Osteocyte (in vitro differentiated cells): Measurements from ENCODE around the gene HADHB. TPM values are rescaled to one million over a fixed set of nuclear protein-coding genes. Genes with fewer than 3 reads are reported as not detected.

Source experiments
- DNase-seq: peaks from one replicate; pipeline ENCODE4 v3.0.0; 2021; ENCODE audit warnings: mixed read lengths; ENCODE audit not compliant: unreplicated experiment; ENCODE audit errors: extremely low spot score
- H3K27ac Mint-ChIP-seq: one replicate; pipeline ENCODE4 v1.8.0; 2021; ENCODE audit warnings: mild to moderate bottlenecking, mixed read lengths; ENCODE audit not compliant: unreplicated experiment
- H3K27me3 Mint-ChIP-seq: one replicate; pipeline ENCODE4 v1.8.0; 2021; ENCODE audit warnings: mixed read lengths; ENCODE audit not compliant: unreplicated experiment
- H3K36me3 Mint-ChIP-seq: one replicate; pipeline ENCODE4 v1.8.0; 2021; ENCODE audit warnings: mixed read lengths; ENCODE audit not compliant: unreplicated experiment
- H3K4me1 Mint-ChIP-seq: one replicate; pipeline ENCODE4 v1.8.0; 2021; ENCODE audit warnings: mixed read lengths; ENCODE audit not compliant: unreplicated experiment
- H3K4me3 Mint-ChIP-seq: one replicate; pipeline ENCODE4 v1.8.0; 2021; ENCODE audit warnings: mild to moderate bottlenecking, moderate library complexity, mixed read lengths; ENCODE audit not compliant: unreplicated experiment
- H3K9me3 Mint-ChIP-seq: one replicate; pipeline ENCODE4 v1.8.0; 2021; ENCODE audit warnings: mixed read lengths; ENCODE audit not compliant: unreplicated experiment
- total RNA-seq: library from RNA; stranded (reverse); gene quantifications from 2 replicates; pipeline ENCODE4 v1.2.1, GENCODE V29; 2021
- TF ChIP-seq, protein P1 (sequence below): fragments of 200-600 bp; sonication (generic); IDR thresholded peaks from 2 replicates; pipeline ENCODE4 v1.5.0; 2021; ENCODE audit warnings: antibody characterized with exemption, mild to moderate bottlenecking, moderate library complexity

The HADHB gene
- total RNA-seq, 1 donor from 2014 or later, result 98.5 TPM

DNA sequence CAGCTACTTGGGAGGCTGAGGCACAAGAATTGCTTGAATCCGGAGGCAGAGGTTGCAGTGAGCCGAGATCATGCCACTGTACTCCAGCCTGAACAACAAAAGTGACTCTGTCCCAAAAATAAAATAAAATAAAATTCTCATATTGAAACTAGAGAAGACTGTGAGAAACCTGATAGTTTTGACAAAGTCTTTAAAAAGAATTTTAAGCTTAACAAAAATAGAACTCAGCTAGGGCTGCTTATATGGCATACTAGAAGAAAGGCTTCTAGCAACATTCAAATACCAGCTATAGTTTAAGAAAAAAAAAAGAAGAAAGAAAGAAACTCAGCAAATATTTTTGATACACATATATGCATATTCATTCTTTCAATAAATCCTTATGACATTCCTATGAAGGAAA, 13.9 kb upstream of the HADHB start:
- TF ChIP-seq, protein P1, sequence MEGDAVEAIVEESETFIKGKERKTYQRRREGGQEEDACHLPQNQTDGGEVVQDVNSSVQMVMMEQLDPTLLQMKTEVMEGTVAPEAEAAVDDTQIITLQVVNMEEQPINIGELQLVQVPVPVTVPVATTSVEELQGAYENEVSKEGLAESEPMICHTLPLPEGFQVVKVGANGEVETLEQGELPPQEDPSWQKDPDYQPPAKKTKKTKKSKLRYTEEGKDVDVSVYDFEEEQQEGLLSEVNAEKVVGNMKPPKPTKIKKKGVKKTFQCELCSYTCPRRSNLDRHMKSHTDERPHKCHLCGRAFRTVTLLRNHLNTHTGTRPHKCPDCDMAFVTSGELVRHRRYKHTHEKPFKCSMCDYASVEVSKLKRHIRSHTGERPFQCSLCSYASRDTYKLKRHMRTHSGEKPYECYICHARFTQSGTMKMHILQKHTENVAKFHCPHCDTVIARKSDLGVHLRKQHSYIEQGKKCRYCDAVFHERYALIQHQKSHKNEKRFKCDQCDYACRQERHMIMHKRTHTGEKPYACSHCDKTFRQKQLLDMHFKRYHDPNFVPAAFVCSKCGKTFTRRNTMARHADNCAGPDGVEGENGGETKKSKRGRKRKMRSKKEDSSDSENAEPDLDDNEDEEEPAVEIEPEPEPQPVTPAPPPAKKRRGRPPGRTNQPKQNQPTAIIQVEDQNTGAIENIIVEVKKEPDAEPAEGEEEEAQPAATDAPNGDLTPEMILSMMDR, result no peak
- no peak overlapping the region for H3K27ac Mint-ChIP-seq
- peaks cover 4% of the 10 kb centered on the region for H3K4me1 Mint-ChIP-seq
- H3K4me3 Mint-ChIP-seq, result no peak overlapping the region
- no peaks in the 10 kb centered on the region for H3K27me3 Mint-ChIP-seq
- H3K9me3 Mint-ChIP-seq, result peaks cover 8% of the 10 kb centered on the region
- H3K36me3 Mint-ChIP-seq, result peaks cover 51% of the 10 kb centered on the region
- DNase-seq, result no peak

DNA sequence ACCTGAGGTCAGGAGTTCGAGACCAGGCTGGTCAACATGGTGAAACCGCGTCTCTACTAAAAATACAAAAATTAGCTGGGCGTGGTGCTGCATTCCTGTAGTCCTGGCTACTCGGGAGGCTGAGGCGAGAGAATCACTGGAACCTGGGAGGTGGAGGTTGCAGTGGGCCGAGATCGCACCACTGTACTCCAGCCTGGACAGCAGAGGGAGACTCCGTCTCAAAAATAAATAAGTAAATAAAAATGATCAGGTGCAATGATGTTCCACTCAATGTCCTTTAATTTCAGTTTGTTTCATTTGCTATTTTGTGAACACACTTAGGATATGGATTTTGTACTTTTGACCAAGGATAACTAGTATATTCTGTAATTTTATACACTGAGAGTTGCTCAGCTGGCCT, 9.7 kb upstream of the HADHB start:
- DNase-seq, result no peak
- Mint-ChIP-seq H3K27me3 (no peaks in the 10 kb centered on the region), H3K36me3 (peaks cover 26% of the 10 kb centered on the region), H3K4me3 (no peak overlapping the region), H3K4me1 (peaks cover 6% of the 10 kb centered on the region), H3K9me3 (no peaks in the 10 kb centered on the region), H3K27ac (no peak overlapping the region)
- TF ChIP-seq, protein P1, result peak; percentile 40

DNA sequence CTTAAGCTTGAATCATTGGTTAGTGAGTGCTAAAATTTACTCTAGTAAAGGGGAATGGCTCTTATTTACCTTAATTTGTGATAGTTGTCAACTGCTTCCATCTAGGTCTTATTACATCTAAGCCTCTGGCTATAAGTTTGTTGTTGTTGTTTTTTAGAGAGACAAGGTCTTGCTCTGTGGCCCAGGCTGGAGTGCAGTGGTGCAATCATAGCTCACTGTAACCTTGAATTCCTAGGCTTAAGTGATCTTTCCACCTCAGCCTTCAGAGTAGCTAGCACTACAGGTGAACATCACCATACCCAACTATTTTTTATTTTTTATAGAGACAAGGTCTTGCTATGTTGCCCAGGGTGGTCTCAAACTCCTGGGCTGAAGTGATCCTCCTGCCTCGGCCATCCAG, 6.9 kb upstream of the HADHB start:
- H3K27ac Mint-ChIP-seq, result no peak overlapping the region

DNA sequence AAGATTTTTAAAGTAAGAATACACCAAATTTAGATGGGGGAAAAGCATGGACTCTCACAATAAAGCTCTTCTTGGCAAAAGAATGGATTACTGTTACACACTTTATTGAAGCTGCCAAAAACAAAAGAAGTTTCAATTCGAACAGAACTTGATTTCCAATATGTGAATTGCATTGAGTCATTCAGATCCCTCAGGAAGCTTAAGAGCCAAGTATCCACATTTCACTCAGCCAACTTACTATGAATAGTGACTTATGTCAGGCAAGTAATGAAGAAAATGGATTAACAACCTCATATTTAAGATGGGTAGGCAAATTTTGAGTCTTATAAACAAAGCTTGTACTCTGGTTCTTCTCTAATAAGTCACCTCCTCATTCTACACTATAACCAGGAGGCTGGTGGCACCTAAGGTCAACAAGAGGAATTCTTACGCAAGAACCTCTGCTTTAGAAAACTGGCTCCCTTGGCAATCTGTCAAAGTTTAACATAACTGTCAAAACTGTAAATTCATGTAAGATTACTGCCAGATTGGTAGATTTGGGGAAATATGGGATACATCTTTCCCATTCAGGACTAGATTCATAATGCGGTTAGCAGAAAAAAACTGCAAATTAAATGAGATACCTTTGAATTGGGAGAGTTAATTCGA, 6.3 kb upstream of the HADHB start:
- no peak for DNase-seq
- Mint-ChIP-seq H3K4me3 (no peak overlapping the region), H3K27ac (no peak overlapping the region)

More for the DNA sequence above, 6.9 kb upstream of the HADHB start:
- Mint-ChIP-seq H3K9me3 (no peaks in the 10 kb centered on the region), H3K27me3 (no peaks in the 10 kb centered on the region), H3K4me1 (peaks cover 22% of the 10 kb centered on the region), H3K36me3 (peaks cover 17% of the 10 kb centered on the region), H3K4me3 (no peak overlapping the region)
- TF ChIP-seq, protein P1, result no peak
- DNase-seq, result no peak

DNA sequence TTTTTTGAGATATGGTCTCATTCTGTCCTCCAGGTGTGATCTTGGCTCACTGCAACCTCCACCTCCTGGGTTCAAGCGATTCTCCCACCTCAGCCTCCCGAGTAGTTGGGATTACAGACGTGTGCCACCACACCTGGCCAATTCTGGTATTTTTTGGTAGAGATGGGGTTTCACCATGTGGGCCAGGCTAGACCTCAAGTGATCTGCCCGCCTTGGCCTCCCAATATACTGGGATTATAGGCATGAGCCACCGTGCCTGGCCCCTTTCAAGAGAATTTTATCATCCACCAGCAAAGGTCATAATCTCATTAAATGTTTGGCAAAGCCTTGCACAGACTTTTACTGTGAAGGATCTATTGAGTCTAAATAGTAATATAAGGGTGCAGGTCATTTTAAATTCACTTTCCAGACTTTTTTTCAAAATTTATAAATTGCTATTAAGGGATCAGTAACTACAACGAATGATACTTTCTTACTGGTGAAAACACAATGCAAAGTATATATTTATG, 2.8 kb upstream of the HADHB start:
- peak overlapping the region; percentile 100 for H3K4me3 Mint-ChIP-seq
- peak overlapping the region; percentile 51 for H3K27ac Mint-ChIP-seq
- TF ChIP-seq, protein P1, result no peak
- DNase-seq, result no peak
- no peaks in the 10 kb centered on the region for H3K27me3 Mint-ChIP-seq
- H3K36me3 Mint-ChIP-seq, result peaks cover 4% of the 10 kb centered on the region
- no peaks in the 10 kb centered on the region for H3K9me3 Mint-ChIP-seq
- H3K4me1 Mint-ChIP-seq, result peaks cover 39% of the 10 kb centered on the region

More for the DNA sequence above, 6.3 kb upstream of the HADHB start:
- TF ChIP-seq, protein P1, result no peak
- Mint-ChIP-seq H3K27me3 (no peaks in the 10 kb centered on the region), H3K36me3 (peaks cover 15% of the 10 kb centered on the region), H3K4me1 (peaks cover 25% of the 10 kb centered on the region), H3K9me3 (no peaks in the 10 kb centered on the region)
